Colonic mucosa (tissue), 4 donors: ENCODE data around the gene ADRB1. TPM values are rescaled to one million over a fixed set of nuclear protein-coding genes. Genes with fewer than 3 reads are reported as not detected.

Experiments
- DNase-seq: peaks from one replicate; pipeline ENCODE4 v3.0.0-alpha.2; 2020
- H3K27ac ChIP-seq: fragments of 200-600 bp; one replicate; pipeline ENCODE4 v1.8.0; 2021
- H3K27me3 ChIP-seq: fragments of 200-600 bp; one replicate; pipeline ENCODE4 v1.8.0; 2021
- H3K36me3 ChIP-seq: fragments of 200-600 bp; one replicate; pipeline ENCODE4 v1.8.0; 2021
- H3K4me1 ChIP-seq: fragments of 200-600 bp; one replicate; pipeline ENCODE4 v1.8.0; 2021; ENCODE audit warnings: mild to moderate bottlenecking
- H3K4me3 ChIP-seq: fragments of 200-600 bp; one replicate; pipeline ENCODE4 v1.8.0; 2021
- H3K9ac ChIP-seq, 2 donors: one replicate each; pipeline ENCODE4 v1.7.0; 2013; ENCODE audit warnings: control low read depth in 2 of 2, low read depth in 2 of 2, low read length in 2 of 2
- H3K9me3 ChIP-seq: fragments of 200-600 bp; one replicate; pipeline ENCODE4 v1.8.0; 2021
- CTCF ChIP-seq: fragments of 200-600 bp; IDR thresholded peaks from one replicate; pipeline ENCODE4 v1.8.0; 2022; ENCODE audit warnings: antibody characterized with exemption, mild to moderate bottlenecking
- intact Hi-C: fragments of 100-400 bp; cut with DNase I; formaldehyde crosslinking; loops from one replicate; pipeline ENCODE4 v1.14.1; 2022
- total RNA-seq, 2 donors: library from RNA; stranded (reverse); fragmentation: NEBNext Ultra II Directional in 1 of 2; extraction: Animal tissue kit (Norgen Biotek cat#: 25700) in 1 of 2; gene quantifications; one replicate each; pipeline ENCODE4 v1.2.1, GENCODE V29; 2021
- donor health status: healthy.
- donor health status: DM: no; HTN: no; CAD: no.
- donor health status: DM: no; HTN: no; CAD: no.

Gene ADRB1
- total RNA-seq, 2 donors from 2014 or later = 0.59 to 0.85 TPM

DNA sequence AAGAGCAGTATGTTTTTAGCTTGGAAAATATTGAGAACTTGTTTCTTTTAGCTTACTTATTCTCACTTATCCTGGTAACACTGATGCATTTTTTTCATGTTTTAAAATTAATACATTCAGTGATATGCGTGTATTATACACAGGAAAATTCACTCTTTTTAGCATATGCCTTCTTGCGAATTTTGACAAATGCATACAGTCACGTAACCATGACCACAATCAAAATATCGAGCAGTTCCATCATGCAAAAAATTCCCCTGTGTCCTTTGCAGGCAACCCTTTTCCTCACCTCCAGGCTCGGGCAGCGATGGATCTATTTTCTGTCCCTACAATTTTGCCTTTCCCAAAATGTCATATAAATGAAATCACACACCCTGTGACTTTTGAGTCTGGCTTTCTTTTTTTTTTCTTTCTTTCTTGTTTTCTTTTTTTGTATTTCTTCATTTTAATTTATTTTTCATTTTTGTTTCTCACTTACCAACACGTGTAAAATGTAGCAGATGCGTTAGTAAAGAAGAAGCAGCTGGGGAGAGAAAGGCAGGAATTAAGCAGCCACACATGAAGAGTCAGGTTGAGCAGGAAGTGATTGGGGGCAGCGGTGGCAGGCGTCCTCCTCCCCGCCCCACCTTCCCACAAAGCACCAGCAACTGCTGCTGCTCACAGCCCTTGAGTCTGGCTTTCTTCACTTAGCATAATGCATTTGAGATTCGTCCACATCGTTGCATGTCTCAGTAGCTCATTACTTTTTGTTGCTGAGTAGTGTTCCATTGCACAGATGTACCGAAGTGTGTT lies 29.9 kb downstream of the ADRB1 start:
- no peaks in the 10 kb centered on the region for H3K9me3 ChIP-seq
- no peak for DNase-seq
- no peaks in the 10 kb centered on the region for H3K4me1 ChIP-seq
- H3K36me3 ChIP-seq = no peaks in the 10 kb centered on the region
- no peak for TF ChIP-seq CTCF
- intact Hi-C loops = no loop called here
- no peak overlapping the region for H3K27ac ChIP-seq
- H3K9ac ChIP-seq = no peak overlapping the region
- no peaks in the 10 kb centered on the region for H3K27me3 ChIP-seq
- no peak overlapping the region for H3K4me3 ChIP-seq

DNA sequence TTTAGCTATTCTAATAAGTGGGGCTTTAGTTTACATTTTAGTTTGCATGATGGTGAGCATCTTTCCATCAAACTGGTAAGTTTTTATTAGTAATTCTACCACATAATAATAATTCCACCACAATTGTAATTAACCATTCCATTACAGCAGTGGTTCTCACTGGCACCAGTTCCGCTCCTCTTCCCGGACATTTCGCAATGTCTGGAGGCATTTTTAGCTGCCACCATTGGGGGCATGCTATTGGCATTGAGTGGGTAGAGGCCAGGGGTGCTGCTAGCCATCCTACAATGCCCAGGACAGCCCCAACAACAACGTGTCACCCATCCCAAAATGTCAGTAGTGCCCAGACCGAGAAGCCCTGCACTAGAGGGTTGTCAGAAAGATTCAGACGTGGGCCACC lies 31.4 kb downstream of the ADRB1 start:
- Histone ChIP-seq H3K4me3 (no peak overlapping the region), H3K9ac (no peak overlapping the region), H3K27me3 (no peaks in the 10 kb centered on the region), H3K4me1 (no peaks in the 10 kb centered on the region), H3K27ac (no peak overlapping the region), H3K9me3 (no peaks in the 10 kb centered on the region), H3K36me3 (no peaks in the 10 kb centered on the region)
- TF ChIP-seq CTCF = no peak
- intact Hi-C loops = no loop called here
- DNase-seq = no peak

DNA sequence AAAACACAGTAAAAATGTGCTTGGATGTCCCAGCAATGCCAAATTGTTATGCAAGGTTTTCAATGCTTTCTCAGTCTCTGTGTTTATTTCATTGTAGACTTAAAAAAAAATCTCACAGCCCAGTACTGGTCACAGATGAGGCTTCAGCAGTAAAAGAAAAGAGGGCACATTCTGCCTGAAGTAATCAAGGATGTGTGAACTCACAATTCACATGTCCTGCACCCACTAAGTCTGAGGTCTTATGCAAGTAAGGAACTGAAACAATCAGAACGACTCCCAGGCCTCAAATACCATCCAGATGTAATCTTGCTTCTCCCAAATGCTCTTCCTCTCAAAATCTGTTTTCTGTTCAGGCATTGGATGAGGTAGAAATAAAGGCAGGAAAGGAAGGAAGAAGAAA lies 33.7 kb downstream of the ADRB1 start:
- no peak for DNase-seq
- no peak overlapping the region for H3K9ac ChIP-seq
- H3K36me3 ChIP-seq = no peaks in the 10 kb centered on the region
- no peaks in the 10 kb centered on the region for H3K27me3 ChIP-seq
- H3K4me3 ChIP-seq = no peak overlapping the region
- H3K27ac ChIP-seq = no peak overlapping the region
- H3K4me1 ChIP-seq = no peaks in the 10 kb centered on the region
- no peaks in the 10 kb centered on the region for H3K9me3 ChIP-seq
- no peak for TF ChIP-seq CTCF
- intact Hi-C loops = no loop called here

DNA sequence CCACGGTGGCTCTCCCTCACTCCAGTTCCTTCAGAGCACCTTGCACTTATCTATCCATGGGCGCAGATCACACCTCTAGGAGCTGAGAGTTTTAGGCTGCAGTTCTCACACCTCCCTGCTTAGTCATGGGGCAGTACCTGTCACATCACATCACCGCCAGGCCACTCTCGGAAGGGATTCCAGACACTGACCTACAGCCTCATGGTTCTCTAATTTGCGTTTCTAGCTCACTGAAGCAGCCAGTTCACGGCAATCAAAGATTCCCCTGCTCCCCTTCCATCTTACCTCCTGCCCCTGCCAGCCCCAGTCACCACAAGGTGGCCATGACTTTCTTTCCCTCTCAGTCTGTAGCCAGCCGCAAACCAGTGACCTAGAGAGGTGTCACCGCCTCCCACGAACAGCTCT lies 34.2 kb downstream of the ADRB1 start:
- H3K9ac ChIP-seq = no peak overlapping the region
- H3K27ac ChIP-seq = no peak overlapping the region
- no peaks in the 10 kb centered on the region for H3K36me3 ChIP-seq
- H3K4me3 ChIP-seq = no peak overlapping the region
- no peak for DNase-seq
- no peak for TF ChIP-seq CTCF
- H3K9me3 ChIP-seq = no peaks in the 10 kb centered on the region
- no peaks in the 10 kb centered on the region for H3K27me3 ChIP-seq
- no peaks in the 10 kb centered on the region for H3K4me1 ChIP-seq
- intact Hi-C loops = no loop called here

DNA sequence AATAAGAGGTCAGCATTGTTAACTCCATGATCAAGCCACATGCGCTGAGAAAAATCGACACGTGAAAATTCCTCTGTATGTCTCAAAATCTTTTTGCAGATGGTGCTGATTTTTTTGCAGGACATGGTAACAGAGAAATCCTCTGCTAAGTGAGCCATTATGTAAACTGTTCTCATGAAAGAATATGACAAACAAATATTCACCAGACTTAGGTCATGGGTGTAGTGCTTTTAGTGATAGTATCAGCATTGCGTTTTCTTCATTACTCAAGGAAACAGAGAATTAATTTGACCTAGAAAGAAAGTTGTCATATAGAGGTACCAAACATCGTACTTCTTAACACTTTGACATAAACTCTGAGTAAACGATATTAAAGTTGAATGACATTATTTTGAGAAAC lies 34.7 kb downstream of the ADRB1 start:
- H3K4me3 ChIP-seq = no peak overlapping the region

More for the DNA sequence above, 34.7 kb downstream of the ADRB1 start:
- Histone ChIP-seq H3K9me3 (no peaks in the 10 kb centered on the region), H3K9ac (no peak overlapping the region), H3K36me3 (no peaks in the 10 kb centered on the region), H3K4me1 (no peaks in the 10 kb centered on the region), H3K27me3 (no peaks in the 10 kb centered on the region), H3K27ac (no peak overlapping the region)
- no peak for TF ChIP-seq CTCF
- no peak for DNase-seq
- intact Hi-C loops = no loop called here
